K562 (cell line): ENCODE measurements around the gene DPEP3.

Experiments
- ADNP ChIP-seq: fragments of 200-800 bp; sonication (Bioruptor generic); IDR thresholded peaks from 2 replicates; pipeline ENCODE4 v1.6.1; 2016; ENCODE audit warnings: missing genetic modification characterization, missing compliant biosample characterization
- CUX1 ChIP-seq: fragments of 200-800 bp; sonication (Bioruptor generic); IDR thresholded peaks from 2 replicates; pipeline ENCODE4 v1.6.1; 2016; ENCODE audit warnings: missing genetic modification characterization, missing compliant biosample characterization
- HDAC2 ChIP-seq: fragments of 450-650 bp; IDR thresholded peaks from 2 replicates; pipeline ENCODE4 v1.6.1; 2016; ENCODE audit warnings: mild to moderate bottlenecking
- PBX2 ChIP-seq, 2 experiments: IDR thresholded peaks in 1 of 2; conservative IDR thresholded peaks in 1 of 2; 2 replicates each; pipeline ENCODE4 v1.6.1; 2016; ENCODE audit warnings: low read depth in 2 of 2, mild to moderate bottlenecking in 1 of 2, missing compliant biosample characterization in 1 of 2, missing genetic modification characterization in 1 of 2, moderate library complexity in 1 of 2
- POLR2A ChIP-seq: fragments of 450-650 bp; conservative IDR thresholded peaks from 2 replicates; pipeline ENCODE4 v1.6.1; 2016
- POLR2AphosphoS5 ChIP-seq: IDR thresholded peaks from 2 replicates; pipeline ENCODE4 v1.6.1; 2011; ENCODE audit warnings: mild to moderate bottlenecking, low read depth, low read length, moderate library complexity; ENCODE audit not compliant: control insufficient read depth, insufficient read depth

GRCh38 chr16:67999985-68000384 lies 19.7 kb upstream of the DPEP3 start:
- TF ChIP-seq POLR2A (no peak), POLR2AphosphoS5 (no peak), CUX1 (CRISPR knock-in tag) (no peak), HDAC2 (no peak), ADNP (tag) (no peak), PBX2 (CRISPR knock-in tag; IDR thresholded peaks at IDR 0.05; ENCODE audit: low read depth) (no peak), PBX2 (tag; conservative IDR thresholded peaks at IDR 0.05; ENCODE audit: low read depth) (no peak)
